Stimulated activated naive CD4-positive, alpha-beta T cell (primary cell): ENCODE results near the gene AP3D1.
"Not testable (repeated sequence)": the region's sequence is repeated elsewhere in the genome, so short reads cannot be mapped to it uniquely, and the experiment has no call there.

Experiments used
- DNase-seq, 6 experiments: peaks; one replicate each; lab custom pipeline; 2025; lab: John Stamatoyannopoulos, UW

AP3D1 gene

GRCh38 chr19:2151339-2152229, at the start of gene AP3D1:
AP3D1 (minus strand) TSS chr19:2151566; CDS start chr19:2151334, 232 bp downstream.
- DNase-seq, result peak; percentile 99 to 100 (median 100)

- not testable (repeated sequence) for DNase-seq
These were observed 49.4 kb upstream of the AP3D1 start for GRCh38 chr19:2200624-2201294.

GRCh38 chr19:2199861-2200623, 48.7 kb upstream of the AP3D1 start:
- DNase-seq, result no peak

GRCh38 chr19:2199215-2199614, 47.8 kb upstream of the AP3D1 start:
- no peak for DNase-seq

- DNase-seq, result no peak
These were observed 47.0 kb upstream of the AP3D1 start for GRCh38 chr19:2198317-2198716.

- no peak for DNase-seq
These were observed 45.9 kb upstream of the AP3D1 start for GRCh38 chr19:2197270-2197669.

GRCh38 chr19:2195914-2196313, 44.5 kb upstream of the AP3D1 start:
- DNase-seq, result no peak

- no peak for DNase-seq
These were observed 44.0 kb upstream of the AP3D1 start for GRCh38 chr19:2195361-2195760.

- DNase-seq, result no peak
These were observed 43.2 kb upstream of the AP3D1 start for GRCh38 chr19:2194513-2195078.

GRCh38 chr19:2193807-2194206, 42.4 kb upstream of the AP3D1 start:
- no peak for DNase-seq

- no peak for DNase-seq
These were observed 41.5 kb upstream of the AP3D1 start for GRCh38 chr19:2192862-2193261.

GRCh38 chr19:2191456-2192310, 40.3 kb upstream of the AP3D1 start:
- no peak for DNase-seq

GRCh38 chr19:2190848-2191455, 39.6 kb upstream of the AP3D1 start:
- DNase-seq, result no peak

GRCh38 chr19:2189880-2190279, 38.5 kb upstream of the AP3D1 start:
- DNase-seq, result no peak

GRCh38 chr19:2188708-2189385, 37.5 kb upstream of the AP3D1 start:
- DNase-seq, result no peak

GRCh38 chr19:2187159-2187558, 35.8 kb upstream of the AP3D1 start:
- no peak for DNase-seq

- no peak for DNase-seq
These were observed 34.9 kb upstream of the AP3D1 start for GRCh38 chr19:2186071-2186846.

- no peak for DNase-seq
These were observed 34.3 kb upstream of the AP3D1 start for GRCh38 chr19:2185734-2186070.

- no peak for DNase-seq
These were observed 33.1 kb upstream of the AP3D1 start for GRCh38 chr19:2184422-2184975.
